GM19438 (cell line): Measurements from ENCODE around the gene RAB33B.

ENCODE experiments used
- ATAC-seq: cut with Tn5 transposase; IDR thresholded peaks from one replicate; pipeline ENCODE4 v1.9.1; 2021; ENCODE audit warnings: low read depth; ENCODE audit not compliant: unreplicated experiment

RAB33B gene

GRCh38 chr4:139503622-139504166 is 49.8 kb downstream of the RAB33B start:
- no peak for ATAC-seq

- no peak for ATAC-seq
These were observed 52.9 kb downstream of the RAB33B start for GRCh38 chr4:139506774-139507173.

- ATAC-seq = no peak
These were observed 54.8 kb downstream of the RAB33B start for GRCh38 chr4:139508581-139509237.

- no peak for ATAC-seq
These were observed 55.9 kb downstream of the RAB33B start for GRCh38 chr4:139509727-139510410.

GRCh38 chr4:139511320-139511719 is 57.4 kb downstream of the RAB33B start:
- ATAC-seq = no peak

- ATAC-seq = no peak
These were observed 60.6 kb downstream of the RAB33B start for GRCh38 chr4:139514382-139515059.

GRCh38 chr4:139515531-139515958 is 61.6 kb downstream of the RAB33B start:
- no peak for ATAC-seq

GRCh38 chr4:139521754-139522401 is 68.0 kb downstream of the RAB33B start:
- no peak for ATAC-seq

- no peak for ATAC-seq
These were observed 68.5 kb downstream of the RAB33B start for GRCh38 chr4:139522457-139522856.

- ATAC-seq = no peak
These were observed 69.2 kb downstream of the RAB33B start for GRCh38 chr4:139523076-139523475.

GRCh38 chr4:139524062-139524631 is 70.2 kb downstream of the RAB33B start:
- ATAC-seq = no peak

GRCh38 chr4:139525414-139525813 is 71.5 kb downstream of the RAB33B start:
- ATAC-seq = no peak
